HG03066 (cell line): ENCODE measurements around the gene GREM1.

Experiments used
- ATAC-seq: cut with Tn5 transposase; IDR thresholded peaks from one replicate; pipeline ENCODE4 v1.9.1; 2021; ENCODE audit warnings: low read depth; ENCODE audit not compliant: unreplicated experiment

GREM1 gene

DNA sequence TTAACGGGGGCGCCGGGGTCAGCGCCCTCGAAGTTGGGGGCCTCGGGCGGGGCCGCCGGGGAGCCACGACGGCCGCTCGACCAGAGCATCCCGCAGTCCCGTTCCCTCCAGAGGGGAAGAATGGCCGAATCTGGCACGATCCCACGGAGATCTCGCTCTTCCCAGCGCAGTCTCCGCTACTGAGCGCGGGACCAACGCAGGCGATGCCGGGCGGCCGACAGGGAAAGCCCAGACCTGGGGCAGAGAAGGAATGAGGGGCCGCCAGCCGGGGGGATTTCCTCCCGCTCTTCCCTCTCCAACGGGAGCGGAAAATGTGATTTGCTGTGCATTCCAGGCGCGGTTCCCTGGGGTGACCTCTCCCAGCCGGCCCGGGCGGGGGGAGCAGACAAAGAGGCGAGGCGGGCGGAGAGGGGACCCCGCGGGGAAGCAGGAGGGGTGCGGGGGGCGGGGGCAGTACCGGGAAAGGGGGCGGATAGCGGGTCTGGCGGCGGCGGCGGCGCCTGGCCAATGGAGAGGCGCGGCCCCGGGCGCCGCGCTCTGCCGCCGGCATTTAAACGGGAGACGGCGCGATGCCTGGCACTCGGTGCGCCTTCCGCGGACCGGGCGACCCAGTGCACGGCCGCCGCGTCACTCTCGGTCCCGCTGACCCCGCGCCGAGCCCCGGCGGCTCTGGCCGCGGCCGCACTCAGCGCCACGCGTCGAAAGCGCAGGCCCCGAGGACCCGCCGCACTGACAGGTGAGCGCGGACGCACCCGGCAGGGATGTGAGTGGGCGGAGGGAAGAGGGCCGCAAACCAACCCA lies at the start of gene GREM1:
Gene GREM1 (plus strand): TSS at position 579 of the 801 bp plus-strand sequence. CDS start 12,687 bp downstream, outside the sequence.
- ATAC-seq, result no peak

DNA sequence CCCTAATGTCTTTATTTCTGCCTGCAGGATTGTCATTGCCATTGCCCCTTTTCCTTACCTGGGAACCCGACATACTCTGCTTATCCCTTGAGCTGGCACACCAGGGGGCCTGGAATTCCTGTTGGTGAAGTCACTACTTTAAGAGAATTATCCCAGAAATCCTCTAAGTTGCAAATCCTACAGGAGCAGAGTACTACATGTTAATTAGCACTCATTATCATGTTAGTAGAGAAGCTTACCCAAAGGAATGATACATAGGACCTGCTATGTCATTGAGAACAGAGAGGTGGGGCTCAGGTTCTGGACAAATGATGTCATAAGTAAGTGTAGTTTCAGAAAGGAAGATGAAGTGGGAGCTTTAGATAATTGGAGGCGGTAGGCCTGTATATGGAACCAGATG lies 48.9 kb upstream of the GREM1 start:
- no peak for ATAC-seq

DNA sequence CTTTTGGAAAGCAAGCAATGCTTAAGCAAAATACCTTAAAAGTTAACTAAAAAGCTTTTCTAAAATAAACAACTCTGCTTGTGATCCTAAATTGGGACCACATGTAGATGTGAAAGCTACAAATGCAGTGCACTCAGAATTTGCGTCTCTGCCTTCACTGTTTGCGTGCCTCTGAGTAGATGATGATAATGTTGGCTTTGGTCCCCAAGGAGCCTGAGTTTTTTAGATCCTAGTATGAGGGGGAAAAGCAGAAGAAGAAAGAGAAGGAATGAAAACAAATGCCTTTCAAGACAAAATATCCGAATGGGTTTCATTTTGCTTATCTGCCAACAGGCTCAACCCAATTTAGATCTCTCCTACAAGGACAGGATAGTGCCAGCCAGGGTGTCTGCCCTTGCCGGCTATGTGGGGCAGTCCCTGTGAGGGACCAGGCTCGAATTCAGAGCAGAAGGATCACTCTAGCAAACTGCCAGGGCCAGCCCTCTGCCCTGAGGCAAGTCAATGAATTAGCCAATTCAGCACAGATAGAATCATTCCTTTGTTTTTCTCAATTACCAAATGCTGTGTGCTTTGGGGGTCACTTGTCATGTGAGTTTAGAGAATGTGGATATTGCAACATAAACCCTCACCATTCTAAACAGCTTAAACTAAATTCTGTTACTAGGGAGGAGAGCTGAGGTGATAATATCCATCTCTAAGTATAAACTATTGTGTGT lies 47.8 kb upstream of the GREM1 start:
- no peak for ATAC-seq

DNA sequence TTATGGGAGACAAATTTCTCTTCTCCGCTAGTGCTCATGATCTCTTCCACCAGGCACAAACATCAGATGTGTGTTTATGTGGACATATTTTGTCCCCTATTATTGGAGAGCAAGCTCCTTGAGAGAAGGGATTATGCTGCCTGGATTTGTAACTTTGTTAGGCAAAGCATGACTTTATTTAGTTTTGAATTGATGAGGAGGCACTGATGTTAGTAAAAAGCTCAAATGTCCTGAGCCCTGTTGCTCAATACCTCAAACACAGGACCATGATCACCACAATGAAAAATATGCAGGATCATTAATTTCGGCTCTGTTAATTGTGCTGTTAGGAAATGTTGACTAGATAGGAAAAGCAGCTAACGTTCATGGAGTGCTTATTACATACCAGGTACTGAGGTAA lies 47.2 kb upstream of the GREM1 start:
- no peak for ATAC-seq

DNA sequence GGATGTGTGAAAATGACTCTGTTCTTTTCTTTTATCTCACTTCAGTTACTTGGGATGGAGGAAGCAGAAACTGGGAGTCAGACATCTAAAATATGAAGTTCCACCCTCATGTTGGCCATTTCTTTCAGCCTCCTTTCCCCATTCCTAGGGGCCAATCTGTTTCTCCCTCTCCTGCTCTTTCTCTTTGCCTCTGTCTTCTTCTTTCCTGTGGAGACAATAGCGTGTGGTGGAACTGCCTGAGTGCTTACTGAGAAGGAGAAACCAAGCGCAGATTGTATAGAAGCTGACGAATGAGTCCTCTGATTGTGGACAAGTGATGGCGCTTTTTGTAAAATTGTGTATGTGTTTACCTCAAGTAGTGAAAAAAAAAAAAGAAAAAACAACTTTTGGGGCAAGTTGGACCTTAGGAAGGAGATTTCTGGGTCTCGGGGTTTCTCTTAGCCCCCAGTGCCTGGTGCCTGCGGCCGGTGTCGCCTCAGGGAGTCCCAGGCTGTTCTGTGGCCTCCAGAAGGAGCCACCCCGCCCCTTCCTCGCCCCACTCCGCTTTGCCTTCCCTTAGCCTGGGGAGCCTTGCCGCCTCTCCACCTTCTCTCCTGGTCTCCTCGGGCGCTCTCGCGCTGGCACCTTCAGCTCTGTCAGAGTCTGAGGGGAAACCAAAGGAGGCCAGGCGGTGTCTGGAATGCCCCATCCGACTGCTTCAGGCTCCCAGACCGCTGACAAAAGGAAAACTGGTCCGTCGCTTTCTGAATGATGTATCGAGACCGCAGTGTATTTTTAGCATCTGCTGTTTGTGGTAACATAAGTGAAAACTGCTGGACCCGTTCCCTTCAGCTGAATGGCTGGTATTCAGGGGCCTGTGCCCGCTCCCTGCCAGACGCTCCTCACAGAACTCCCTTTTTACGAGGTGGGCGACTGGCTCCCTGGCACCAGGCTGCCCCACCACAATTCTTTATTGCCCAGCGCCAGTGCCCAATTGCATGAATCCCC lies 46.2 kb upstream of the GREM1 start:
- ATAC-seq, result no peak

DNA sequence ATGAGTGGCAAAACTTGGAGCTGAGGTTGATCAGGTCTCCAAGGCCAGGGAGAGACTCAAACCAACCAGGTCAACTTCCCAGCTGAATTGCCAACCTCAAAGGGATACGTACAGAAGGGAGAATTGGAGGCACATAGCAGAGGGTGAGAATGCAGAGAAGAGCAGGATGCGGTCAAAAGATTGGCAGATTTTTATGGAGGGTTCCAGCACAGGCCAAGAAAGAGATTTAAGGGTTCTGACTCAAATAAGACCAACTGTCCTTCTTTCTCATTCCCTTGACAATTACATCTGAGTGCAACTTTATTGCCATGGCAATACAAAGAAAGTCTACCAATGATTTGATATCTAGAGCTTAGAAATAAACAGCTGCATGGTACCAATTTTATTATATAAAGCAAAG lies 43.1 kb upstream of the GREM1 start:
- ATAC-seq, result no peak

DNA sequence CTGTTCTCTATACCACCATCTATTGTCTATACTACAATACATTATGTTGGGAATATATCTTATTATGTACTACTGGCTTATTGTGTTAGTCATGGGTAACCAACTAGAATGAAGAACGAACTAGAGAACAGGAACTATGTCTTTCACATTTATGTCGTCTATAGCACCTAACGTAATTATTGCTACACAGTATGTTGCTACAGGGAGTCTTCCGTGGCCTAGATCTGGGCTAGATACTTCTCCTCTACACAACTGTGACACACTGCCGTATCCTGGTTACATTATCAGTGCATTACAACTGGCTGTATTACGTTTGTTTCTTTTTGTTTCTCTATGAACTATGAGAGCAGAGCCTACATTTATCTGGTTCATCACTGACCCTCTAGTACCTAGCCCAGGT lies 42.3 kb upstream of the GREM1 start:
- no peak for ATAC-seq

DNA sequence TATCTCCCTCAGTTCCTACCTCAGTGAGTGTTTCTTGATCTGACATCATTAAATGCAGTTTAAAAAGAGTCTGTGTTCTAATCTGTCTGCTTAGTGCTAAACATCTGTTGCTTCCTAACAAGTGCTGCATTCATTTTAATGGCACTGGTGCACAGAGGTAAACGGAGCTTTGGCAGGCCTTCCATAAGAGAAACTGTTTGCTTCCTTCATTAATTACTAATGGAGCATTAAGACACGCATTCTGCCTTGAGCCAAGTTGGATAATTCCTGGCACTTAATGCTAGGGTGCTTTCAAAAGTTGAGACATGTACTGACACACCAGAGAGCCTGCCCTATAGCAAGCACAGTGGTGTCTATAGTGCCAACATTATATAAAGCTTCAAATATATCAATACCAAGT lies 41.6 kb upstream of the GREM1 start:
- ATAC-seq, result no peak

DNA sequence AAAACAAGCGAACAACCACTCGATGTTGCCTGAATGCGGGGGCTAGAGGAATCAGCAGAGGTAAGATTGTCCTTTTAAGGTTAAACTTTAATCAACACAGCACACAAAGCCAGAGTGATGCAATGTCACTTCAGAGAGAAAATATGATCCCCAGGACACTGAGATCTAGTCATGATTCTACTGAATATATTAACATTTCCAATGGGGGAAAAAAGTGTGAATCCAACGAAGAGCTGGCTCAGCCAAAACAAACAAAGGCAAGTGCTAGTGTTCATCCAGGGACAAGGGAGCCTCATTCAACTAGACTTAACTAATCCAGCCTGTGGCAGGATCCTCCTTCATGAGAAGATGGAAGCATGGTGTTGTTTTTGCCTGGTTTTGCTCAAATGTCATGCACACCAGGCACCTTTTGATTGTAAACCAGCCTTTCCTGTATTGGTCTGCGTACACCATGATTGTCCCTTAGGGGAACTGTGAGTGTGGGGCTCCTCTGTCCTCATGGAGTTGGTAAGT lies 40.5 kb upstream of the GREM1 start:
- no peak for ATAC-seq

DNA sequence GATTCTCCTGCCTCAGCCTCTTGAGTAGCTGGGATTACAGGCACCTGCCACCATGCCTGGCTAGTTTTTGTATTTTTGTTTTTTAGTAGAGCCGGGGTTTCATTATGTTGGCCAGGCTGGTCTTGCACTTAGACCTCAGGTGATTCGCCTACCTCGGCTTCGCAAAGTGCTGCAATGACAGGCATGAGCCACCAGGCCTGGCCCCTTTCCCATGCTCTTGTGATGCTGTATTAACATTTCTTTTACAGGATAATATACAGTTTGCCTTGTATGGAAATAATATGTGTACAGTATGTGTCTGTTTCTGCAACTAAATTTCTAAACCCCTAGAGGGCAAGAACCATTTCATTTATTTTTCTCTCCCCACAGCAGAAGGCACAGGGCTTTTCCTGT lies 38.5 kb upstream of the GREM1 start:
- ATAC-seq, result no peak

DNA sequence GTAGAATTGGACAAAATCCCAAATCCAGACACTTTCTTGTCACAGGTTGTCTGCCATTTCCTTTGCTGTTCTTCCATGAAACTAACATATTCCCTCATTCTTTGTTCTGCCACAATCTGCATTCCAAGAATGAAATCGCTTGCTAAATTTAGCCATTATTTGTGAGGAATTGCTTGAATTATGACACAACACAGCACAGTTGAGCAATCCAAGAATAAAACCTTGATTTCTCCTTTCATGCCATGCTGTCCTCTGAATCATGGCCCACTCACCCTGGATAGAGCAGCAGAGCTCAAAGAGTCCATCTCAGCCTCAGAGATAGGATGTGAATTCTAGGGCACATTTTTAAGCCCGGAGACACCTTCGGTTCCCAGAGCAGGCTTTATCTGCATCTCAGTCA lies 35.2 kb upstream of the GREM1 start:
- ATAC-seq, result no peak

DNA sequence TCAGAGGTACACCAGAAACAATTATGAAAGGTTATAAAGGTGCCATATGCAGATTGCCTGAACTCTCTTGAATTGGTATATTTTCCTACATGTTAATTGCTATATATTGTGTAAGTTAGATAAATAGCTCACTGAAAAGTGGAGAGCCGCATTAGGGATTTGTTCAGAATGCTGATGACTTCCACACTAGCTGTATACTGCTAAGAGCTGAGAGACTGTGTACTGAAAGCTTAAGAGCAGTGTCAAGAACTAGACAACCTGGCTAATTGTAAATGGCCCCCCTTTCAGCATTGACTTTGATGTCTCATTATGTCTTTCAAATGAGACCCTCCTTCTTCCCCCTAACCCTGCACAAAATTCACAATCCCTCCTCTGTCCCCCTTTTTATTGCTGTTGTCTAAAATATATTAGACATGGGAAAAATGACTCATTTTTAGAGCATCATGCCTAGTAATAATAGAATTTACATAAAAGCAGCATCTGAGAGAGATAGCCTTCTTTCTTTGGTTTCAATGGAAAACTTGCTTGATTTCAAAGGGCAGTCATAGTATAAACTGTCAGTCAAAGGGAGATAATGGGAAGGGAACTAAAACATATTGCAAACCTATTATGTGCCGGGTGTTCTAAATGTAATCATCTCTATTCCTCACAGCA lies 34.7 kb upstream of the GREM1 start:
- no peak for ATAC-seq

DNA sequence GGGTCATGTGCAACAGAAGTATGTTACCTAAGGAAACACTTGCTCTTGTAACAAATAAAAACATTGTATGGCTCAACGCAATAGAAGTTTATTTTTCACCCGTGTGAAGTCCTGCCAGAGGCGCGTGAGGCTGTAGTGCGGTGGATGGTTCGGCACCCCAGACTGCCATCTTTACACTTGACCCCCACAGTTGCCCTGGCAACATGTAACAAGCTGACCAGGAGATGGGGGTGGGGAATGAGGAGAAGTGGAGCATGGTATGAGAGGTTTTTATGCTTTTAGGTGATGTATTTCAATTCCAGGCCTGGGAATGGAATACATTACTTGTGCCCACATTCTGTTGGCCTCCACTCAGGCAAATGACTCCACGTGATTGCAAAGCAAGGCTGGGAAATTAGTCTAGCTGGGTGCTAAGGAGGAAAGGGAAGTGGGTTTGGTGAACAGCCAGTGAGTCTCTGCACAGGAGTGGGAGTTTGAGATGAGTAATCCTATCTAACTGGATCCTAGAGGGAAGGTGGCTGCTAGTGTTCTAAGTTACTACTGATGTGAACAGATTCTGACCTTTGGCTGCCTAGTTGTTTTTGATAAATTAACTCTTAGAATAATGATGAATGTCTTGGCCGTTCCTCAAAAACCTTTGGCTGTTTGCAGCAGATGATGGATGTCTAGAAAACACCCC lies 33.8 kb upstream of the GREM1 start:
- ATAC-seq, result no peak

DNA sequence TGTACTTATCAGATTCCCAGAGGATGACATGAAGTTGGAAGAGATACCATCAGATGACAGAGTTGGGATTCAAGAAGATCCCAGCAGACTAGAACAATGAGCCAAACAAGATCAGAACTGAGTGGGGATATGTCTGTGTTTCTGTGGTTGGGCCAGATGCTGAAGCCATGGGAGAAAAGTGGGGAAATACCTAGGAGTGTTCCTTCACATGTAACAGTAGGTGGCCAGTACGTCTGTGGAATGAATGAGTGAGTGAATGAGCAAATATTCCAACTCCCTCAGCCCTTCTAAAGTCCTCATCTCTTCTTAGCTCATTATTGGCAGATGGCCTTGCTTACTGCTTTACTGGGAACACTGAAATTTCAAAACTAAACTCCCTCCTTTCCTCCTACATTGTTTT lies 32.2 kb upstream of the GREM1 start:
- ATAC-seq, result no peak

DNA sequence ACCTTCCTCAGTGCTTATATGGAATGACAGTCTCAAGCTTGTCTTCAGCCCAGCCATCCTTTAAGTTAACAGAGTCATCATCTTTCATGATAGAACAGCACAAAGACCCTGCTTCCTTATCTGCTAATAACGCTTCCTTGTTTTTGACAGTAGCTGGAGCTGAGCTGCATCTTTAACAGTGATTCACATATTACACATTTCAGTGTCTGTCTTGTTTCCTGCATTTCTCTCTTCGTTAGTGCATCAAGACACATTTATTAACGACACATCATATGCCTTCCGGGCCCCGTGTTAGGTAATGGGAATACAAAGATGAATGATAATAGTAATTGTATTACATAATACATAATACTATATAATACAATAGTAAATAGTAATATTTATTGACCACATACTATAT lies 30.2 kb upstream of the GREM1 start:
- ATAC-seq, result no peak

DNA sequence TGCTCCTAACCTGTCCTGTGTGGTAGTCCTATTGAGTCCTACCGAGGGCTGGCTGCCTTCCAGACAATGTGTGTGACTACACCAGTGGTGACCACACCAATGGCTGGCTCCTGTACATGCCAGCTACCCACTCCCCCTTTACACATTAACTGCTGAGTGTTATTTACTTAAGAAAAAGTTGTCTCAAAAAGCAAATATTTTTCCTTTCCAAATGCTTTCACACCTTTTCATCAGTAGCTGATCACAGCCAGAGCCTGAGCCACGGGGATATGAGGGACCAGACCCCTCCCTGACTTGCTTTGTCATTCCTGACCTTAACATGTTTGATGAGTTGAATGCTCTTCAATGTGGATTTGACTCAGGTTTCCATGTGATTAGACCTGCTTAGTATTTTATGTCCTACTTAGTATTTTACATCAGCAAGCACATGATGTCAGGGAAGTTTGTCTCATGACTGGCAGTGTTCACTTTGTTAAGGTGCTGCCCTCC lies 29.6 kb upstream of the GREM1 start:
- ATAC-seq, result no peak

DNA sequence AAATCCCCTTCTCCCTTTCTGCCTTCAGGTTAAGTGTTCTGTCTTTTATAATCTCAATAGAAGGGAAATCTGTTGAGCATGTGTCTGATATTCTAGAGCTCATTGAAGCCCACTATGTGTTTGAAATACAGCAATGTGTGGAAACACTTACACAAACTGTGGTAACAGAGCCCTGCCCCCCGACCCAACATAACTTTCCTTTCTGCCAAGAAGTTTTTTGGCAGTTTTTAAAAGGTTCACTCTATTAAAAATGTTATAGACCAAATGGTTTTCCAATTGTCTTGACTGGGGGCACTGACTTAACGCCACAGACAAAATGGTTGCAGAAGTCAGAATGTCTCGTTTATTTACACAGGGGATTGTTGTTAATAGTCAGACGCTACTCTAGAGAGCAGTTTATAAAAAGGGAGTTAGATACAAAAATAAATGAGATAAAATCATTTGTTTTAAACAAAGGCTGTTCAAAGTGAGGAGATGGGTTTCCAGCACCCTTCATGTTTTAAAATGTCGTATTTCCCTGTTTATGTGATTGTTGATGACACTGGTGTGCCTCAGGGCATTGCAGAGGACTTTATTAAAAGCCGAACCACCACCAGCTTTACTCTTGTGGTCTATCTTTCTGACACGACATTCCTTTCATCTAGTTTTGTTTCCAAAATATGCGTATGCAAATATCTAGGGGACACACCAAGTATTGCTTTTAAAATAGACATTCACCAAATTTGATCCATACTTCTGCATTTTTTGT lies 26.7 kb upstream of the GREM1 start:
- no peak for ATAC-seq

DNA sequence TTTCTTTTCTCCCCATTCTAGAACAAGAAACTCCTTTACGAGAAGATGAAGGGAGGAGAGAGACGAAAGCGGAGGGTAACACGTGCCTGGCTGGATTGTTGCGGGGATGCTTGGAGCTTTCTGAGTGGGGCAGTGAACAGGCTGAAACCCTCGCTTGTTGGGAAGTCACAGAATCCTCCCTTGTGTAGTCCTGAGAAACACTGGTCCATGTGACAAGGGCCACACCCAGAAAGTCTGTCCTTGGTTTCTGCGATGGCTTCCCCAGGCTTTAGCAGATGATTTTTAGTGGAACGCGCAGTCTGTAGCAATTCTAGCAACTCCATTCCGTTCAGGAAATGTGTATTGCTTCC lies 26.1 kb upstream of the GREM1 start:
- no peak for ATAC-seq

DNA sequence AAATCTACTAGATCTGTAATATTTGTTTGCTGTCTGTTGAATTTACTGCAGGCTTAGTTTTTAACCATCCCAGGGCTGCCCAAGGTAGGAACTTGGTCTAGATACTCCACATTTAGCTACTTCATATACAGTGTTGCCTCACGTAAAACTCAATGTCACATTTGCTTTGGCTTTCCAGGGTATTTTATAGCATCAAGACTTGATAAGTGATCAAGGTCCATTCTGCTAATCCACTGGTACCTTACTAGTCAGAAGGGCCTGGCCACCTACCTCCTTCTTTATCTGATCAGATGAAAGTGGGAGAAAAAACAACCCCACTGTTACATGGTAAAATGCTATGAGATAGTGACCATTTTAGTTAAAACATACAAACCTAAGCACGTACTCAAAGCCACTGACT lies 25.5 kb upstream of the GREM1 start:
- no peak for ATAC-seq
